Measurements from ENCODE around the gene EOLA1.

DNA sequence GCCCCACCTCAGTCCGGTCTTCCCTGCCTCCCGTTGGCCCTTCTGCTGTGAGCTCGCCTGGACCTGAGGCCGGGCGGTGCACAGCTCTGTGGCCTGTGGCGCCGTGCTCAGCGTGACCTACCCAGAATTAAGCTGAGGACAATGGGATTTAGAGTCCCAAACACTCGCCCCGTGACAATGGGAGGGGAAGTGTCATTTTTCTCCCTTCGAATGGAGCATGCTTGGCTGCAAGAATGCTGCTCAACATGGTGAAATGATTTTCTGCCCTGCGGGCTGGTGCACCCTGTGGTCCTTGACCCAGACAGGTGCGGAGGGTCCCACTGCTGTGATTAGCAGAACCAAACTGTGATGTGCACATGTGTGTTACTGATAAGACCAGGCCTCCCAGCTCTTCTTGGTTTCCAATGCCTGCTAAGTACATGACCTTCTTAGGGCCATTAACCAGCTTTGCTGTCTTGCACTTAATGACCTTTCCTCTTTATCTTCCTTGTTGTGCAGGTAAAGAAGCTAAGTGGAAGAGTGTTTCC is 772 bp downstream of the EOLA1 start:
- TF ChIP-seq RAD21 (IDR thresholded peaks at IDR 0.05; ENCODE audit: low read length) = no peak
- no peak for TF ChIP-seq CTCF (conservative IDR thresholded peaks at IDR 0.05; ENCODE audit: low read depth, low read length)
- TF ChIP-seq NFE2L2 (IDR thresholded peaks at IDR 0.05; ENCODE audit: low read depth, low read length) = no peak
- no peak for TF ChIP-seq CEBPB (IDR thresholded peaks at IDR 0.05; ENCODE audit: low read depth, low read length)
- no peak; the same call in 1 of the 2 replicates for TF ChIP-seq POLR2A (IDR thresholded peaks at IDR 0.05; ENCODE audit: low read depth, low read length)
- TF ChIP-seq, protein P1, sequence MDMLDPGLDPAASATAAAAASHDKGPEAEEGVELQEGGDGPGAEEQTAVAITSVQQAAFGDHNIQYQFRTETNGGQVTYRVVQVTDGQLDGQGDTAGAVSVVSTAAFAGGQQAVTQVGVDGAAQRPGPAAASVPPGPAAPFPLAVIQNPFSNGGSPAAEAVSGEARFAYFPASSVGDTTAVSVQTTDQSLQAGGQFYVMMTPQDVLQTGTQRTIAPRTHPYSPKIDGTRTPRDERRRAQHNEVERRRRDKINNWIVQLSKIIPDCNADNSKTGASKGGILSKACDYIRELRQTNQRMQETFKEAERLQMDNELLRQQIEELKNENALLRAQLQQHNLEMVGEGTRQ (IDR thresholded peaks at IDR 0.05; ENCODE audit: low read depth, low read length) = no peak
- TF ChIP-seq BHLHE40 (IDR thresholded peaks at IDR 0.05; ENCODE audit: low read depth, low read length) = no peak
- TF ChIP-seq, protein P2, sequence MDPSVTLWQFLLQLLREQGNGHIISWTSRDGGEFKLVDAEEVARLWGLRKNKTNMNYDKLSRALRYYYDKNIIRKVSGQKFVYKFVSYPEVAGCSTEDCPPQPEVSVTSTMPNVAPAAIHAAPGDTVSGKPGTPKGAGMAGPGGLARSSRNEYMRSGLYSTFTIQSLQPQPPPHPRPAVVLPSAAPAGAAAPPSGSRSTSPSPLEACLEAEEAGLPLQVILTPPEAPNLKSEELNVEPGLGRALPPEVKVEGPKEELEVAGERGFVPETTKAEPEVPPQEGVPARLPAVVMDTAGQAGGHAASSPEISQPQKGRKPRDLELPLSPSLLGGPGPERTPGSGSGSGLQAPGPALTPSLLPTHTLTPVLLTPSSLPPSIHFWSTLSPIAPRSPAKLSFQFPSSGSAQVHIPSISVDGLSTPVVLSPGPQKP (IDR thresholded peaks at IDR 0.05; ENCODE audit: borderline replicate concordance, low read depth, low read length) = no peak
